Measurements from ENCODE around the gene RER1. TPM values are rescaled to one million over a fixed set of nuclear protein-coding genes. Genes with fewer than 3 reads are reported as not detected.

The RER1 gene
- total RNA-seq, 2 experiments from 2014 or later = 146 to 174 TPM

- Mint-ChIP-seq H3K4me3 (no peak overlapping the region), H3K36me3 (peaks cover 44% of the 10 kb centered on the region), H3K27me3 (no peaks in the 10 kb centered on the region), H3K4me1 (peaks cover 48% of the 10 kb centered on the region), H3K9me3 (ENCODE audit: low read depth) (no peaks in the 10 kb centered on the region), H3K27ac (no peak overlapping the region)
- no peak for DNase-seq
- CTCF ChIA-PET = interaction anchor here (0.7 to 1.2 kb wide), 2 partner anchors 15 to 202 kb away, joined by 4 read pairs; partner anchors contain the start of gene FAAP20
- no peak for ATAC-seq
These were observed 4.8 kb downstream of the RER1 start for GRCh38 chr1:2396476-2396875.

GRCh38 chr1:2397007-2397679 is 5.5 kb downstream of the RER1 start:
- H3K9me3 Mint-ChIP-seq (ENCODE audit: low read depth) = no peaks in the 10 kb centered on the region
- H3K4me1 Mint-ChIP-seq = peaks cover 48% of the 10 kb centered on the region
- H3K36me3 Mint-ChIP-seq = peaks cover 50% of the 10 kb centered on the region
- CTCF ChIA-PET = interaction anchor here (0.7 to 1.2 kb wide), 2 partner anchors 16 to 202 kb away, joined by 4 read pairs; partner anchors contain the start of gene FAAP20
- no peak for ATAC-seq
- no peak overlapping the region for H3K27ac Mint-ChIP-seq
- no peaks in the 10 kb centered on the region for H3K27me3 Mint-ChIP-seq
- H3K4me3 Mint-ChIP-seq = no peak overlapping the region
- DNase-seq = no peak

GRCh38 chr1:2398871-2399270 is 7.2 kb downstream of the RER1 start:
- no peak for ATAC-seq
- CTCF ChIA-PET = interaction anchor here (1.0 to 2.4 kb wide), 2 partner anchors 17 to 204 kb away, joined by 3 to 8 read pairs; partner anchors contain the start of gene FAAP20

GRCh38 chr1:2399890-2400575 is 8.4 kb downstream of the RER1 start:
- Mint-ChIP-seq H3K36me3 (peaks cover 52% of the 10 kb centered on the region), H3K27ac (no peak overlapping the region), H3K9me3 (ENCODE audit: low read depth) (no peaks in the 10 kb centered on the region), H3K4me1 (peaks cover 21% of the 10 kb centered on the region), H3K4me3 (no peak overlapping the region), H3K27me3 (no peaks in the 10 kb centered on the region)
- CTCF ChIA-PET = interaction anchor here (0.9 to 2.4 kb wide), 3 partner anchors 18 to 211 kb away, joined by 3 to 8 read pairs (median 4); partner anchors contain the start of gene FAAP20
- DNase-seq (no peak), ATAC-seq (no peak)

More at GRCh38 chr1:2398871-2399270, 7.2 kb downstream of the RER1 start:
- H3K36me3 Mint-ChIP-seq = peaks cover 49% of the 10 kb centered on the region
- no peak overlapping the region for H3K4me3 Mint-ChIP-seq
- no peaks in the 10 kb centered on the region for H3K9me3 Mint-ChIP-seq (ENCODE audit: low read depth)
- no peak for DNase-seq
- no peak overlapping the region for H3K27ac Mint-ChIP-seq
- H3K4me1 Mint-ChIP-seq = peaks cover 31% of the 10 kb centered on the region
- H3K27me3 Mint-ChIP-seq = no peaks in the 10 kb centered on the region

GRCh38 chr1:2400576-2400909 is 8.9 kb downstream of the RER1 start:
- CTCF ChIA-PET = interaction anchor here (0.9 kb wide), 1 partner anchor 211 kb away, joined by 4 read pairs; no protein-coding TSS in a partner anchor
- Mint-ChIP-seq H3K36me3 (peaks cover 53% of the 10 kb centered on the region), H3K27me3 (no peaks in the 10 kb centered on the region), H3K9me3 (ENCODE audit: low read depth) (no peaks in the 10 kb centered on the region), H3K4me3 (no peak overlapping the region), H3K27ac (no peak overlapping the region), H3K4me1 (peaks cover 18% of the 10 kb centered on the region)
- ATAC-seq (no peak), DNase-seq (no peak)

GRCh38 chr1:2400950-2401649 is 9.5 kb downstream of the RER1 start:
- no peaks in the 10 kb centered on the region for H3K27me3 Mint-ChIP-seq
- no peak for ATAC-seq

GRCh38 chr1:2402420-2402819 is 10.8 kb downstream of the RER1 start:
- Mint-ChIP-seq H3K4me3 (no peak overlapping the region), H3K27ac (no peak overlapping the region), H3K36me3 (peaks cover 43% of the 10 kb centered on the region), H3K4me1 (peaks cover 12% of the 10 kb centered on the region), H3K27me3 (no peaks in the 10 kb centered on the region), H3K9me3 (ENCODE audit: low read depth) (no peaks in the 10 kb centered on the region)
- DNase-seq (no peak), ATAC-seq (no peak)
- CTCF ChIA-PET = no interaction called here

More at GRCh38 chr1:2400950-2401649, 9.5 kb downstream of the RER1 start:
- no peak overlapping the region for H3K27ac Mint-ChIP-seq
- peaks cover 16% of the 10 kb centered on the region for H3K4me1 Mint-ChIP-seq
- DNase-seq = no peak
- H3K36me3 Mint-ChIP-seq = peaks cover 51% of the 10 kb centered on the region
- H3K9me3 Mint-ChIP-seq (ENCODE audit: low read depth) = no peaks in the 10 kb centered on the region
- H3K4me3 Mint-ChIP-seq = no peak overlapping the region
- CTCF ChIA-PET = no interaction called here

GRCh38 chr1:2403273-2403672 is 11.6 kb downstream of the RER1 start:
- peaks cover 40% of the 10 kb centered on the region for H3K36me3 Mint-ChIP-seq
- CTCF ChIA-PET = no interaction called here

GRCh38 chr1:2404142-2404889 is 12.7 kb downstream of the RER1 start:
- no peak for ATAC-seq
- no peaks in the 10 kb centered on the region for H3K9me3 Mint-ChIP-seq (ENCODE audit: low read depth)
- no peaks in the 10 kb centered on the region for H3K27me3 Mint-ChIP-seq
- no peak overlapping the region for H3K27ac Mint-ChIP-seq
- DNase-seq = no peak
- CTCF ChIA-PET = no interaction called here
- peaks cover 34% of the 10 kb centered on the region for H3K36me3 Mint-ChIP-seq
- H3K4me1 Mint-ChIP-seq = peaks cover 8% of the 10 kb centered on the region
- H3K4me3 Mint-ChIP-seq = no peak overlapping the region

More at GRCh38 chr1:2403273-2403672, 11.6 kb downstream of the RER1 start:
- Mint-ChIP-seq H3K27ac (no peak overlapping the region), H3K27me3 (no peaks in the 10 kb centered on the region), H3K4me1 (peaks cover 12% of the 10 kb centered on the region), H3K4me3 (no peak overlapping the region), H3K9me3 (ENCODE audit: low read depth) (no peaks in the 10 kb centered on the region)
- ATAC-seq (no peak), DNase-seq (no peak)

GRCh38 chr1:2404890-2405511 is 13.4 kb downstream of the RER1 start:
- no peak for ATAC-seq
- no peaks in the 10 kb centered on the region for H3K27me3 Mint-ChIP-seq
- H3K9me3 Mint-ChIP-seq (ENCODE audit: low read depth) = no peaks in the 10 kb centered on the region
- peak overlapping the region; percentile 3 for H3K27ac Mint-ChIP-seq
- no peak for DNase-seq
- H3K36me3 Mint-ChIP-seq = peaks cover 31% of the 10 kb centered on the region
- CTCF ChIA-PET = no interaction called here
- peaks cover 6% of the 10 kb centered on the region for H3K4me1 Mint-ChIP-seq
- H3K4me3 Mint-ChIP-seq = no peak overlapping the region

- no peak for DNase-seq
- Mint-ChIP-seq H3K4me3 (no peak overlapping the region), H3K27me3 (no peaks in the 10 kb centered on the region), H3K36me3 (peaks cover 25% of the 10 kb centered on the region), H3K9me3 (ENCODE audit: low read depth) (no peaks in the 10 kb centered on the region), H3K4me1 (peaks cover 2% of the 10 kb centered on the region), H3K27ac (peak overlapping the region; percentile 3)
- CTCF ChIA-PET = no interaction called here
- ATAC-seq = no peak
These were observed 14.1 kb downstream of the RER1 start for GRCh38 chr1:2405588-2406295.

- H3K9me3 Mint-ChIP-seq (ENCODE audit: low read depth) = no peaks in the 10 kb centered on the region
- H3K27me3 Mint-ChIP-seq = no peaks in the 10 kb centered on the region
- peaks cover 20% of the 10 kb centered on the region for H3K36me3 Mint-ChIP-seq
- no peak overlapping the region for H3K4me3 Mint-ChIP-seq
- no peak overlapping the region for H3K27ac Mint-ChIP-seq
- H3K4me1 Mint-ChIP-seq = peaks cover 6% of the 10 kb centered on the region
- ATAC-seq (no peak), DNase-seq (no peak)
- CTCF ChIA-PET = interaction anchor here (0.7 to 0.8 kb wide), 2 partner anchors 9 to 25 kb away, joined by 3 read pairs; no protein-coding TSS in a partner anchor
These were observed 14.9 kb downstream of the RER1 start for GRCh38 chr1:2406451-2407041.

Data from activated CD8-positive, alpha-beta memory T cell treated with anti-CD3 and anti-CD28 coated beads, Interleukin-2, amount 10 ng/mL, durations not matched to agents 7 days and 5 days (primary cell).